NCI-H1694 treated with DMSO at 0.1 percent for 48 hours (cell line): ENCODE measurements around the gene GAP43.

Source experiments
- DNase-seq: peaks from one replicate; lab custom pipeline; 2025; lab: John Stamatoyannopoulos, UW

The GAP43 gene, protein sequence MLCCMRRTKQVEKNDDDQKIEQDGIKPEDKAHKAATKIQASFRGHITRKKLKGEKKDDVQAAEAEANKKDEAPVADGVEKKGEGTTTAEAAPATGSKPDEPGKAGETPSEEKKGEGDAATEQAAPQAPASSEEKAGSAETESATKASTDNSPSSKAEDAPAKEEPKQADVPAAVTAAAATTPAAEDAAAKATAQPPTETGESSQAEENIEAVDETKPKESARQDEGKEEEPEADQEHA

DNA sequence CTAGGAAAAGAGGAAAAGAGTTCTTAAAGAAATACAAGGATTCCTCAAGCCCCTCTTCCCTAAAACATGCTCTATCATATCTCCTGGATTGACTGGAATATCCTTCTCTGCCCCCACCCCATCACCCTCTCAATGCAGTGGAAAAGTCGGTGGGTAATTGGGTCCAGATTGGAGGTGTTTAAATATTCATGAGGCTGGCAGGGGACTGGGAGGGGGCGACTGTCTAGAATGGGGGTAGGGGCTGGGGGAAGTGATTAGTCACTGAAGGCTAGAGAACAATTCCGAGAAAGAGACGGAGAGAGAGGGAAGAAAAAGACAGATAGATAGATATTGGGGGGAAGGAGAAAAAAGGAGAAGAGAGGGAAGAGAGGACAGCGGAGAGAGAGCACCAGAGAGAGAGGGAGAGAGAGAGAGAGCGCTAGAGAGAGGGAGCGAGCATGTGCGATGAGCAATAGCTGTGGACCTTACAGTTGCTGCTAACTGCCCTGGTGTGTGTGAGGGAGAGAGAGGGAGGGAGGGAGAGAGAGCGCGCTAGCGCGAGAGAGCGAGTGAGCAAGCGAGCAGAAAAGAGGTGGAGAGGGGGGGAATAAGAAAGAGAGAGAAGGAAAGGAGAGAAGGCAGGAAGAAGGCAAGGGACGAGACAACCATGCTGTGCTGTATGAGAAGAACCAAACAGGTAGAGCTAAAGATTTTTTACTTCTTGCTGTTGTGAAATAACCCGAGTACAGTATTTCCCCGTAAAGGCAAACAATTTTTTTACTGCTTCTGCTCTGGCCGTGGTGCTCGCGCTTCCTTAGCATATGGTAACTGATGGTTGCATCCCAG lies at the start of gene GAP43:
TSS of gene GAP43 (plus strand) at position 467 of the 825 bp plus-strand sequence. CDS start at position 647, 180 bp downstream.
- DNase-seq = peak; percentile 88

DNA sequence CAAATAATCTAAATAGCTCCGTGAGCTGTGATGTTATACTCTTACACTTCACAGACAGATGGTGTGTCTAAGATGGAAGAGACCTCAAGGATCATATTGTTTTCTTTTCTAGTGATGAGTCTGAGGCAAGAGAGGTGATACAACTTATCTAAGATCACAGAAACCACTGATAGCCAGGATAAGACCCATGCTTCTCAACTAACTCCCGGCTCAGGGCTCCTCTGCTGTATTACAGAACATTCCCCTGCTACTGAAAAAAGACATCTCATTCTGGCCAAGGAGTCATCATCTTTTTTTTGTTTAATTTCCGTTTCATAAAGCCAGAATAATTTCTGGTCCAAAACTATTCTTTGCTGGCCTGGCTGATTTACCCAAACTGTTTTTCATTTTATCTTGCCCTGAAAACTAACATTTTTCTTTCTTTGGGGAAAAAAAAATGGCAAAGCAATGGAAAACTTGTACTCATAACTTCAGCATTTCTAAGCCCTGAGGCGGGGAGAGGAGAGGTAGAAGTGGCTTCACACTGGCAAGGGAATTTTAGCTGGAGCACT lies 46.9 kb upstream of the GAP43 start:
- DNase-seq = no peak

DNA sequence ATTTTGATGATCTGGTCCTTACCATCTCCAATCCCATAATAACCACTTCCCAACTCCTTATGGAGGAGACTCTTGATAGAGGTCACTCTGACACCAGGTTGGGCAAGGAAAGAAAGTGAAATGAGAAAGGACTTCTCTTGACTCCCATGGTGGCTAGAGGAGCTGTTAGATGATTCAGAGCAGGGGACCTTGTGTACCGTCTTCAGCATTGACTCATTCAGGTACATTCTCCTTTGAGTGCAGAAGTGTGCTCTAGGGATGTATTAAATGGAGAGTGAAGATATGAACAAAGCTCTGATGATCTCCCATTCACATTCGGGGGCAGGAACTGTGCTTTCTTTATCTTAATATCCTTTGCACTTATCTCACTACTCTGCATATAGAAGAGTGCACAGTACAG lies 46.3 kb upstream of the GAP43 start:
- no peak for DNase-seq

DNA sequence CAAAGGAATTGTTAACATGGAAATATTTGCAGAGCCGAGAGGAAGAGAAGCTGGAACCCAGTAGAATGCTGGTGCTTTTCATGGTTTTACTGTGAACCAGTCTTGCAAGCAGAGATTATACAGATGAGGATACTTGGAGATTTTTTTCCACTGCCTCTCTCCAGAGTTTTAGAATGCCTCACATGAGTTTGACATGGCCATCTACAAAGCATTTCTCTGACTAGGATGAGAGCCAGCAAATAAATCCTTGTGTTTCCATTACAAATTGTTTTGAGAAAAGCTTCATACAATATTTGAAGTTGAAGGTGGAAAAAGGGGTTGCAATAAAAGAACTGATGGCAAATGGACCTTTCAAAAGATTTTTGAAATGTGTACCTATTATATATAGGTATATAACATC lies 45.0 kb upstream of the GAP43 start:
- no peak for DNase-seq

DNA sequence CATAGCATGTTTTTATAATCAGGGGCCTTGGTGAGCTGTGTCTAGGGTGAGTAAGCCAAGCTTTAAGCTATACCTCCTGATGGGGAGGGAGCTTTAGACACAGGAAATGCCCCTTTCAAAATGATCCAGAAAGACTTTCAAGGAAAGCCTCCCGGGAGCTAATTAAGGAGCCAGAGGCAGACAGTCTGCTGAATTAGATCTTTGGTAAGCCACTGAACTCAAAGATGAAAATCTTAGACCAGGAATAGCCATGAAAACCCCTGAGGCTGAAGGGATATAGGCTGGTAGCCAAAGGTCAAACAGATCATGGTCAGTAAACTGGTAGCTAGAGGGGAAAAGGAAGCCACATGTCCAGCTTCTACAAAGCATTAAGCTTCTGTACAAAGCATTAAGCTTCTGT lies 42.7 kb upstream of the GAP43 start:
- DNase-seq = no peak

DNA sequence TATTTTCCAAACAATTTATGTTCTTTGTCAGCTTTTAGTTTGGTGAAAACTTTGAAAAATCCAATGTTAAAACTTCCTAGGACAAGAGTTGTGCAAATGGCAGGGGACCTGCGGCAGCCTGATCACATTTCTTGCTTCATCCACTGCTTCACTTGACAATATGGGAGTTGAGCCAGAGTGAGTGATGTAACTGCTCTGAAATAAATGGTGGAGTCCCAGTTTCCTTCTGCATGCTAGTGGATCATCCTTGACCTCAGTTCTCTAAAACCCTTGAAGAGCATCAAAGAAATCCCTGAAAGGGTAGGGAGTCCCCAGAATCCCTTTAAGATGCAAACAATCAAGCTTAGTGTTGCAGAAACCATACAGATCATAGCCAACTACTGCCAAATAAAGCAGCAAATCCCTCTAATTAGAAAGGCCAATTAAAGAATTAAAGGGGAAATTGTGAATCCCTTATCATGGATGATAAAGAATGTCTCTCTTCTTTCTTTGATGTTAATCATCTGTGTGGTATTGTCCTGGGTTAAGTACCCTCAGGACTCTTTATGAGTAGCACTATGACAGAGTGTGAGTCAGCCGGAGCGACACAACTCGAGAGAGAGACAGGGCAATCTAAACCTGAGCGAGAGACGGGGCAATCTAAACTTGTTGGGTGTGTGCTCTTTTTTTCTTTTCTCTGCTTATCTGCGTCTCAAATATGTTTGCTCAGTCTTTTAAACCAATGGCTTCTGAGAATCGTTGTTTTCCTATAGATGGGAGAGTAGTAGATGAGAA lies 41.8 kb upstream of the GAP43 start:
- no peak for DNase-seq

DNA sequence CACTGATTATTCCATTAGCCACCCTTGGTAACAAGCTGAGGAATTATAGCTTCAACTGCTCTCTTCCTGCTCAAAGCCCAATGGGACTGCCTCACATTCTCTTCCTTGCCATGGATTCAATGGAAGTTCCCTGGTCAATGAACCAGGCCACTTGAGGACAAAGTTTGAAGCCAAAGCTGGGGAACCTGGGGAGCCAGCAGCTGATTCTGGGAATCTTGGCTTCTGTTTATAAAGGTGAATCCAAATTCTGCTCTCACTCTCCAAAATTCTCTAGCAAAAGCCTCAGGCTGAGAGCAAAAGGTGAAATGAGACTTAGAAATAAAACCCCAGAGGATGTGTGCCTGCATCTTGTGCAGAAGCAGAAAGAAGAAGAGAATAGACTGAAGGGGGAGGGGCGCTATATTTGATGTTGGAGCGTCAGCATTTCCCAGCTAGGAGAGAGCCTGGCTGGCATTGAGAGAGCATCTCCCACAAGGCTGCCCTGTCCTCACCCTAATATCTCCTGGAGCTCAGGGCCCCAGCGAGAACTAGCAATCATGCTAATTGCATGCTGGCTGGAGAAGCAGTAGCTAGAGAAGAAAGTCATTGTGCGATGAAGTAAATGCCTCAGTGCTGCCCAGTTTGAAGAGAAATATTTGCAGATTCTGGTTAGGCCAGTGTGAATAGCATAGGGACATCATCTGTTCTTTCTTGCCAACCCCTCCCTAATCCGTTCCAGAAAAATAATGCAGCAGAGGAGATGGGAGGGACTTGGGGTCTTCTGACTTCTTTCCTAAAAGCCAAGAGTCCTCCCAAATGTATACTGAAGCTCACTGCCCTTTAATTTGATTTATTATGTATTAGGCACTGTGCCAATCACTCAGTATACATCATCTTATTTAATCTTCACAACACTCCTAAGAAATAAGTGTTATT lies 34.9 kb upstream of the GAP43 start:
- DNase-seq = no peak

DNA sequence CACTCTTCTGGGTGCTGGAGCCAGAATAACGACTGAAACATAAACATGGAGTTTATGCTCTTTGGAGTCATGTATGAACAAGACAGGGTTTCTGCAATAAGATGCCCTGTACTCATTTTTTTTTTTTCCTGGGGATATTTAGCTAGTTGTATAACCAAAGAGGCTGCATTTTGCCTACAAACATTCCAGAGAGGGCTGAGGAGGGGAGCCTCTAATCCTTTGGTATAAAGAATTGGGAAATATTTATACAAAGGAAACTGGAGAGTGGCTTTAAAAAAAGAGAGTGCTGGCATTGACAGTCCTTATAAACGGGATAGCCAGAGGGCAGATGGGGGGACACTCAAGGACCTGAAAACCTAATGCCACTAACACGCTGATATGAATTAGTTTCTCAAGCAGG lies 32.4 kb upstream of the GAP43 start:
- DNase-seq = no peak

DNA sequence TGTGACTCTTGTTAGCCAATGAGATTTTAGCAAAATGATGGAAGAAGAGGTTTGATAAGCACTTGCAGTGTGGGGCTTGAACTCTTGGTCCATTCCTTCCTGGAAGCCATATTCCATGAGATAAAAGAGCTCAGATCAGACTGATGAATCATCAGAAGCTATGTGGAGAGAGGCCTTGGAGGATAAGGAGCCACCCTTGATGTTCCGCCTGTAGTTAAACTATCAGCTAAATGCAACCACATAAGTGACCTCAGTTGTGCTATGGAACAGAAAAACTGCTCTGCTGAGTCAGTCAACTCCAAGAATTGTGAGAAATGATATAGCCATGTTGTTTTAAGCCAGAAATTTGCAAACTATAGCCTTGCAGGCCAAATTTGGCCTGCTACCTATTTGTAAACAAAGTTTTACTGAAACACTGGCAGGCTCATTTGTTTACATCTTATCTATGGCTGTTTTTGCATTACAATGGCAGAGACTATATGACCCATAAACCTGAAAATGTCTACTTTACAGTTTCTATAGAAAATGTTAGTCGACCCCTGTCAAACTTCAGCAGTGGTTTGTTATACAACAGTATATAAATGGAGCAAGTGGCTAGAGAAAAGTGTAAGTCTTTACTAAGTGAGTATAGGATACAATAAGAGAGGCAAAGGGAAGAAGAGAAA lies 27.6 kb upstream of the GAP43 start:
- DNase-seq = no peak

DNA sequence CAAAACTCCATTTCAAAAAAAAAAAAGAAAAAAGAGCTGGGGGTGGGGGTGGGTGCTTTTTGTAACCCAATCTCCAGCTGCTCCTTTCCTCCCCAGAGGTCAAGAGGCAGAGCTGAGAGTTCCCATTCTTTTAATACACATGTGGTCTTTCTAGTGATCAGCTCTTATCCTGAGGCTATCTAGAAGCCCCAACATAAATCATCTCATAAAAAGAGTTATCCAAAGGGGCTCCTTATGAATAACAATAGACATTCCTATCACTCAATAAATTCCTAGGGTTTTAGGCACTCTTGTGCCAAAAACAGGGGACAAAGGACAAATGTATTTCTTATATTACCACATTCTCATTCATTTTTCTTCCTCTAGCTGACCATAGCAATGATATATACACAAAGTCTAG lies 25.1 kb upstream of the GAP43 start:
- no peak for DNase-seq

DNA sequence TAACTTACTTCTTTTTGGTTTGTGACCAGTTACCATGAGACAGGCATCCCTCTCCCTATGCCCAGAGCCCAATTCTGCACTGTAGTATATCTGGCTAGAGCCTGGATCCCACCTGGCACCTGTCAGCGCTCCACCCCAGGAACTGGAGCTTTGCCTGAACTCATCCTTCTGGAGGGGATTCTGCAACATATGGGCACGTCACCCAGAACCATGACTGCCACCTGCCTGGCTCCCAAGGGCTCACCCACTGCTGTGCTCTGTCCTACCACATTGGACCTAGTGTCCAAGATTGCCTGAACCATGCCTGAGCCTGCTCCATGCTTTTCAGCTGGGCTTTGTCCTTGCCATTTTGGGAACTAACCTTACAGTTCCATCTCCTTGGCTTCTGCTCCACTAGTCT lies 21.1 kb upstream of the GAP43 start:
- DNase-seq = no peak

DNA sequence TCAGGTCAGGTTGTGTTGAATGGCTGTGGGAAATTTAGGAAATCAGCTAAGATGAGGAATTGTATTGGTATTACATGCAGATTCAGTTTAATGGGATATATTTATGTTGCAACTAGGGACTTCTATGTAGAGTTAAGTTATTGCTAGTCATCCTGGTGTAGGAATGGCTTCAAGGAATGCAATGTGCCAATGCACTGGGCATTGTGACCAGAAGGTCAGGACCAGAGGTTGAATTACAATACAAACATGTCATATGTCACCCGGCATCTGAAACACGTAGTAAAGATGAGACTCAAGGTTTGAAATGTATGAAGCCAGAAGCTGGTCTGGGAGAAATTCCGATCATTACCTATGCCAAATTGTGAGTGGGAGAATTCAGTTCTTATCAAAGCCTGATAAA lies 11.7 kb upstream of the GAP43 start:
- DNase-seq = no peak

DNA sequence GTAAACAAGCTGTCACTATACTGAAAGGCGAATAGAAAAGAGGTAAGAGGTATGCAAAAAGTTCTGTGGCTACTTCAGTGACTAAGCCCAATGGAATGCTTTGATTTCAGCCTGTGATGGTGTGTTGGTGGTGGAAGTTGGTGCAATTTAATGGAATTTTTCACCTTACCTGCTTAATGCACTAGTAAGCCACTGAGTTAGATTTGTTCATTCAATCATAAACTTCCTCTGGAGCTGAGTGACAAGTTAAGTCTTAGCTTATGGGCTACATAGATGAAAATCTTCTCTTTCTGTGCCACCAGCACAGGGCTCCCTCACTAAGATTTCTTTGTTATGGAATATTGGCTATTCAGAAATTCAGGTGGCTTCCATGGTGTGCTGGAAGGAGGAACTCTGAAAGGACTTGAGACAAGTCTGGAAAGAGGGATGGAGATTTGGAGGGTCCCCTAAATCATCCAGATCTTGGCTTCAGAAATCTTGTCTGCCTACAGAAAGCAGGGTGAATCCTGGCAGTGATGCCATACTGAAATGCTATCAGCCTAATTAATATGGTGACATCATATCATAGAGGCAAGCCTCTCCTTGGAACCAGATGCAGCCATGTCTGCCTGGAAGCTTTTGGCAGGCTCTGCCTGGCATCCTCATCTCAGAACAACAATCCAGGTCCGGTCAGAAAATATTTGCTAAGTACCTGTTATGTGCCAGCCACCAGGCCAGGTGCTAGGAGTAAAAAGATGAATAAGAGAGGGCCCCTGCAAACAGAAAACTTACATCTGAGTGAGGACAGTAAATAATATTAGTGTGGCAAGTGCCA lies 8.1 kb upstream of the GAP43 start:
- DNase-seq = no peak

DNA sequence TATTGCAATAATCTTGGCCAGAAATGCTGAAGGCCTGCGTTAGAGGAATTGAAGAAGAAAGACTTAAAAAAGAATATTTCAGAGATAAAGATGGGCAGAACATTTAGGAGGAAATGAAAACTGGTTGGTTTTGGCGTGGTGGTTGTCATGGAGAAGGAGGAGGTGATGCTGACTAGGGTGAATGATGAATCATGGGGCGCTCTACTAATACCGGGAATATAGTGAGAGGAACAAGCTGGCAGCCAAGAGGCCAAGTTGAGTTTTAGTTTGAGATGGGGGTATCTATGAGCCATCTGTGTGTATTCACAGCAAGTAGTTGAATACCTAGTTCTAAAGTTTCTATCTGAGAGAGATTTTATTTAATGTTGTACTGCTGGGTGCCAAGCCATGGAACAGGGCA lies 6.8 kb upstream of the GAP43 start:
- DNase-seq = no peak

DNA sequence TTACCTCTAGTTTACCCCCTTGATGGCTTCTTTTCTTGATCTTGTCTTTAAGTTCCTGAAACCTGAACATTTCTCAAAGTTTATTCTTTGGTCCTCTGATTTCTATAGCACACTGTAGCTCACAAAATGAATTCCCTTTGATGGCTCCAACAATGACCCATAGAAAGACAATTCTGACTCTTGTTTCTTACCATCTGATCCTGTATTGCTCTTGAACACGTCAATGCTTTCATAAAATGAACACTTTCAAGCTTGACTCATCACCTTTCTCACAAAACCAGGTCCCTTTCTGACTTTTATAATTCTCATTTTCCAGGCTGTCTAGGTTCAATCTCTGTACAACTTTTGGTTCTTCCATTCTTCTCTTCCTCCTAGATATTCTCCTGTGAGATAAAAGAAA lies 5.7 kb upstream of the GAP43 start:
- DNase-seq = no peak

DNA sequence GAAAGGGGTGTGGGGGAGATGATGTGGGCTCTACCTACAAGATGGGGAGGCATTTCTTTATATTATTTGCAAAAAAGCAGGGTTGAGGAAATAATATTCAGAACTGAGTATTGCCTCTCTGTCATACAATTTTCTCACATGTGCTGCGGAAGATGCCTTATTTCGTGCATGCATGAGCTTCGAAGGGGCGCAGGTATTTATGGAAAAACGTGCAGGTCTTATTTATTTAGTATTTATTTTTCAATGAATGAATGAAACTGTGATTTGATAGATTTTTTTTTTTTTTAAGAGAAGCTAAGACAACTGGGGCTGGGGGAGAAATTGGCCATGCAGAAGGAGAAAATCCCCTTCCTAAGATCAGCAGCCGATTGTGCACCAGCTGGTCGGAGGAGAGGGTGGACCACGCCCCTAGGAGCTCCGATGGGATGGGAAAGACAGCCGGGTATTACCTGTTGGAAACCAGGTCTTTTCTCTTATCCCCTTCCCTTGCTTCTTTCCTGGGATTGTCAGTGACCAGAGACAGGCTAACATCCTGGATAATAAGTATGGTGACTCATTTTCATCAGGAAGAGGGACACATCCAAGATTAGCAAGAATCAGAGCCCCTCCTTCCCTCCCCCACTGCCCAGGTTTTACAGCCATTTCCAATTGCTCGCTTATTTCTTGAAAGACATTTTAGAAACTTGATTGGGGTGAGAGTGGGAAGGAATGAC lies 875 bp downstream of the GAP43 start:
- peak; percentile 26 for DNase-seq

DNA sequence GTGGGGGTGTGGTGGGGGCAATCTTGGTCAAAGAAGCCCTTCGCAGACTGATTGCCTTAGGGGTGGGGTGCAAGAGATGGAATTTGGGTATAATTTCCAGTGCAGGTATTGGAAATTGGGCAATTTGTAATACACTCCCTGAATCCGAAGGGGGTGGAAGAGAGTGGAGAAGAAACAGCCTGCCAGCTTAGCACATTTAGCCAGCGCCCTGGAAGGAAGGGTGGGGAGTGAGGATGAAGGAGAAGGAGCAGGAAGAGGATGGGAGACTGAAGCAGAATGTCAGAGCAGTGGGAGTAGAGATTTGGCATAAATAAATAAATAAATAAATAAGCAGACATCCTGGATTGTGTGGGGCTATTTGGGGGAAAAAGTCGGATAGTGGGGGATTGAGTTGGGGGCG lies 1.6 kb downstream of the GAP43 start:
- no peak for DNase-seq

DNA sequence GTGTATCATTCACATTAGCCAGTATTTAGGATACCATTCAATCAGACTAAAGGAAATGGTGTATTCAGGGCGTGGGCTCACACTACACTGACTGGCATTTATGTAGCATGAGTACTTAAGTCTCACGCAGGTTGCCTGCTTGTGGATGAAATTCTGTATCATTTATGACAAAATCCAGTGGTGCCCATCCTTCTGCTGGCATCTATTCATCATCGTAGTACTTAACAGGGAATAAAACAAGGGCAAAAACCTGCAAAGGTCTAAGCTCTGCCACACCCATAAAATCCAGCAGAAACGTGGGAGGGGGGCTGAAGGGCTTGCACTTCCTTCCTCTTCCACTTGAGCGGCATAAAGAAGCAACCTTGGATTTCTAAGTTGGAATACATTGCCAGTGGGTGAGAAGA lies 2.7 kb downstream of the GAP43 start:
- DNase-seq = no peak

DNA sequence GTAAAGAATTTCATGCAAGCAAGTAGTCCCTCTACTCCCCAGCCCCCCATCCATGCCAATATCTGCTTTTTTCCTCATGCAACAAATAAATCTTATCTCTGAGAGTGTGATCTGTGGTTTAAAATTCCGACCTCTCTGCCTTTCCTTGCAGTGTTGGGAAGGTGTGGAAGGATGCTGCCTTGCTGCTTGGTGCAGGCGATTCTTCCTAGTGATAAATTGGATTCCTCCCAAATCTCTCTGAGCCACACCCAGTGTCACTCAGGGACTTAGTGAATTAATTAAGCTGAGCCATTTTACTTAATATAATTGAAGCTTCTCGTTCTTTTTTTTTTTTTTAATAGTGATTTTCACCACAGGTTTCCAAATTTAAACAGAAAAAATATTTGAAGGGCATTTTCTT lies 3.4 kb downstream of the GAP43 start:
- DNase-seq = peak; percentile 8
